GM12878 (cell line): ENCODE measurements around the gene GPATCH3. TPM values are rescaled to one million over a fixed set of nuclear protein-coding genes. Genes with fewer than 3 reads are reported as not detected.

Experiments
- BMI1 ChIP-seq: fragments of 450-650 bp; IDR thresholded peaks from 2 replicates; pipeline ENCODE4 v1.6.1; 2016; ENCODE audit warnings: mild to moderate bottlenecking, moderate library complexity, borderline replicate concordance
- CREB1 ChIP-seq: IDR thresholded peaks from 2 replicates; pipeline ENCODE4 v1.6.1; 2012; ENCODE audit warnings: low read depth, mild to moderate bottlenecking, inconsistent platforms
- JUNB ChIP-seq: IDR thresholded peaks from 2 replicates; pipeline ENCODE4 v1.6.1; 2016; ENCODE audit warnings: antibody characterized with exemption, mild to moderate bottlenecking
- JUND ChIP-seq: IDR thresholded peaks from 2 replicates; pipeline ENCODE4 v1.6.1; 2012; ENCODE audit warnings: low read depth, mild to moderate bottlenecking, low read length, improper control_type of control experiment, moderate library complexity
- NRF1 ChIP-seq: conservative IDR thresholded peaks from 2 replicates; pipeline ENCODE4 v1.6.1; 2011; ENCODE audit warnings: mild to moderate bottlenecking, low read depth, low read length, improper control_type of control experiment
- POLR2A ChIP-seq: IDR thresholded peaks from 2 replicates; pipeline ENCODE4 v1.6.1; 2011; ENCODE audit warnings: low read depth, mild to moderate bottlenecking, low read length
- RCOR1 ChIP-seq: conservative IDR thresholded peaks from 2 replicates; pipeline ENCODE4 v1.6.1; 2012; ENCODE audit warnings: low read depth, low read length, improper control_type of control experiment
- SP1 ChIP-seq: IDR thresholded peaks from one replicate; pipeline ENCODE4 v1.6.1; 2011; ENCODE audit warnings: low read depth, low read length
- SRF ChIP-seq, 2 experiments: IDR thresholded peaks; 2 replicates each; pipeline ENCODE4 v1.6.1; 2011; ENCODE audit warnings: low read depth in 2 of 2, low read length in 2 of 2, mild to moderate bottlenecking in 1 of 2, moderate library complexity in 1 of 2
- ZBED1 ChIP-seq: IDR thresholded peaks from 2 replicates; pipeline ENCODE4 v1.6.1; 2016; ENCODE audit warnings: borderline replicate concordance
- ZBTB4 ChIP-seq: fragments of 450-650 bp; formaldehyde crosslinking; IDR thresholded peaks from 2 replicates; pipeline ENCODE4 v1.4.0; 2022; ENCODE audit warnings: mild to moderate bottlenecking, moderate library complexity
- ZNF24 ChIP-seq: fragments of 450-650 bp; IDR thresholded peaks from 2 replicates; pipeline ENCODE4 v1.6.1; 2017; ENCODE audit warnings: antibody characterized with exemption, mild to moderate bottlenecking
- ZNF592 ChIP-seq: fragments of 450-650 bp; IDR thresholded peaks from 2 replicates; pipeline ENCODE4 v1.6.1; 2017; ENCODE audit warnings: mild to moderate bottlenecking, moderate library complexity
- ZNF622 ChIP-seq: fragments of 450-650 bp; IDR thresholded peaks from 2 replicates; pipeline ENCODE4 v1.6.1; 2017; ENCODE audit warnings: mild to moderate bottlenecking, inconsistent platforms
- polyA plus RNA-seq, 11 experiments: library from polyadenylated mRNA; depleted of rRNA in 4 of 11; unstranded in 6 of 11; stranded (reverse) in 5 of 11; fragments of >200 nt; fragmentation: Nextera tagmentation in 4 of 11; fragmentation: Illumina TruSeq in 1 of 11; extraction: Ambion mirVana in 4 of 11; extraction: Trizol in 1 of 11; gene quantifications; 1 replicate in 1 of 11; 2 replicates in 10 of 11; pipeline versions ENCODE4 v1.2.1 to v1.2.3, GENCODE V29; 2011 to 2016; ENCODE audit warnings: inconsistent platforms in 2 of 11, missing spikeins in 2 of 11, low read depth in 1 of 11
- total RNA-seq, 4 experiments: library from RNA; depleted of rRNA in 3 of 4; stranded (reverse); fragments of >200 nt in 3 of 4; fragmentation: Illumina TruSeq in 1 of 4; extraction: Trizol in 1 of 4; gene quantifications; 2 replicates each; pipeline versions ENCODE4 v1.2.1 to v1.2.3, GENCODE V29; 2013 to 2021
- TF ChIP-seq, protein P1 (sequence below): fragments of 450-650 bp; IDR thresholded peaks from 2 replicates; pipeline ENCODE4 v1.6.1; 2017; ENCODE audit warnings: antibody characterized with exemption, mild to moderate bottlenecking, moderate library complexity
- TF ChIP-seq, protein P2 (sequence below): IDR thresholded peaks from 2 replicates; pipeline ENCODE4 v1.6.1; 2011; ENCODE audit warnings: mild to moderate bottlenecking, low read depth, low read length, moderate library complexity; ENCODE audit not compliant: insufficient replicate concordance
- TF ChIP-seq, protein P3 (sequence below): fragments of 450-650 bp; IDR thresholded peaks from 2 replicates; pipeline ENCODE4 v1.6.1; 2014; ENCODE audit warnings: mild to moderate bottlenecking

The GPATCH3 gene
- total and polyA plus RNA-seq, 10 of the 15 experiments (the other 5 are each of a cell fraction or from before 2014, with no cell fraction given): 0.56 to 13.4 (median 8.7) TPM

DNA sequence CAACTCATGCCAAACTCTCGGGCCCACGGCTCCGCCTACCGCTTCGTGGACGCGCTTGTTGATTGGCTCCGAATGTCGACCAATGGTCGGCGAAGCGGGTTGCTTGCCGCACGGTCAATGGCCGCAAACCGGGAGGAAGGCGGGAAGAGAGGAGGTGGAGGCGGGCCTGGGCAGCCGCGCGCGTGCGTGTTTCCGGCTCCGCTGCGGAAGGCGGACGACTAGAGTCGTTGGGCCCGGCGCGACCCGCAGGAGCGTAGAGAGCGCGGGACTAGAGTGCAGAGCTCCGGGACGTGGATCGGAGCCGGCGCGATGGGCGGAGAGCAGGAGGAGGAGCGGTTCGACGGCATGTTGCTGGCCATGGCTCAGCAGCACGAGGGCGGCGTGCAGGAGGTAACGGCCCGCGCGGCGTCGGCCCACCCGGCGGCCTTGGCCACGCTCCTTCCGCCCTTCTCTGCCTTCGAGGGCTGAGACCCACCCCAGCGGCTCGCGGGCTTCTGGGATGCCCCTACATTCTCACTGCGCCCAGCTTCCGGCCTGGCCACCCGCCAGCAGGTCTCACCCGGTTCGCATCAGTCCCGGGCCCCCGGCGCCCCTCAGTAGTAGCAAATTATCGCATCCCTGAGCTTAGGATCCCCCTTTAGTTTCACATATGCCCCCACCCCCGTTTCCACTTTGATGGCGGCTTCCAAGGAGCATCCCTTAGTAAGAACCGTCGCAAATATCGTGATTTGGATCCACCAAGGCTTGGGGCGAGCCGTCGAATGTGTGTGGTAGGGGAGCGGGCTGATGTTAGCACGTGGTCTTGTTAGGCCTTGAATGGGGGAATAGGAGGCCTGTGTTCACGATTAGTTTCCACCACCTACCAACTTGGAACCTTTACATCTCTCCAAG is 21.5 kb upstream of the GPATCH3 start, which contains the start of gene NUDC (continued):
- TF ChIP-seq ZNF592 (no peak), RCOR1 (no peak), NRF1 (peak; percentile 33; the same call in 1 of the 2 replicates), SRF (IDR thresholded peaks at IDR 0.05; ENCODE audit: low read depth in 2 of 2, low read length in 2 of 2) (no peak), ZNF24 (no peak), JUNB (no peak), ZBED1 (no peak), ZNF622 (no peak), BMI1 (no peak), SP1 (peak; percentile 92), ZBTB4 (CRISPR knock-in tag) (no peak), POLR2A (peak; percentile 98), JUND (no peak), CREB1 (peak; percentile 90)
- TF ChIP-seq, protein P1, sequence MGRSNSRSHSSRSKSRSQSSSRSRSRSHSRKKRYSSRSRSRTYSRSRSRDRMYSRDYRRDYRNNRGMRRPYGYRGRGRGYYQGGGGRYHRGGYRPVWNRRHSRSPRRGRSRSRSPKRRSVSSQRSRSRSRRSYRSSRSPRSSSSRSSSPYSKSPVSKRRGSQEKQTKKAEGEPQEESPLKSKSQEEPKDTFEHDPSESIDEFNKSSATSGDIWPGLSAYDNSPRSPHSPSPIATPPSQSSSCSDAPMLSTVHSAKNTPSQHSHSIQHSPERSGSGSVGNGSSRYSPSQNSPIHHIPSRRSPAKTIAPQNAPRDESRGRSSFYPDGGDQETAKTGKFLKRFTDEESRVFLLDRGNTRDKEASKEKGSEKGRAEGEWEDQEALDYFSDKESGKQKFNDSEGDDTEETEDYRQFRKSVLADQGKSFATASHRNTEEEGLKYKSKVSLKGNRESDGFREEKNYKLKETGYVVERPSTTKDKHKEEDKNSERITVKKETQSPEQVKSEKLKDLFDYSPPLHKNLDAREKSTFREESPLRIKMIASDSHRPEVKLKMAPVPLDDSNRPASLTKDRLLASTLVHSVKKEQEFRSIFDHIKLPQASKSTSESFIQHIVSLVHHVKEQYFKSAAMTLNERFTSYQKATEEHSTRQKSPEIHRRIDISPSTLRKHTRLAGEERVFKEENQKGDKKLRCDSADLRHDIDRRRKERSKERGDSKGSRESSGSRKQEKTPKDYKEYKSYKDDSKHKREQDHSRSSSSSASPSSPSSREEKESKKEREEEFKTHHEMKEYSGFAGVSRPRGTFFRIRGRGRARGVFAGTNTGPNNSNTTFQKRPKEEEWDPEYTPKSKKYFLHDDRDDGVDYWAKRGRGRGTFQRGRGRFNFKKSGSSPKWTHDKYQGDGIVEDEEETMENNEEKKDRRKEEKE: no peak
- TF ChIP-seq, protein P2, sequence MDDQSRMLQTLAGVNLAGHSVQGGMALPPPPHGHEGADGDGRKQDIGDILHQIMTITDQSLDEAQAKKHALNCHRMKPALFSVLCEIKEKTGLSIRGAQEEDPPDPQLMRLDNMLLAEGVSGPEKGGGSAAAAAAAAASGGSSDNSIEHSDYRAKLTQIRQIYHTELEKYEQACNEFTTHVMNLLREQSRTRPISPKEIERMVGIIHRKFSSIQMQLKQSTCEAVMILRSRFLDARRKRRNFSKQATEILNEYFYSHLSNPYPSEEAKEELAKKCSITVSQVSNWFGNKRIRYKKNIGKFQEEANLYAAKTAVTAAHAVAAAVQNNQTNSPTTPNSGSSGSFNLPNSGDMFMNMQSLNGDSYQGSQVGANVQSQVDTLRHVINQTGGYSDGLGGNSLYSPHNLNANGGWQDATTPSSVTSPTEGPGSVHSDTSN: peak; percentile 91
- TF ChIP-seq, protein P3, sequence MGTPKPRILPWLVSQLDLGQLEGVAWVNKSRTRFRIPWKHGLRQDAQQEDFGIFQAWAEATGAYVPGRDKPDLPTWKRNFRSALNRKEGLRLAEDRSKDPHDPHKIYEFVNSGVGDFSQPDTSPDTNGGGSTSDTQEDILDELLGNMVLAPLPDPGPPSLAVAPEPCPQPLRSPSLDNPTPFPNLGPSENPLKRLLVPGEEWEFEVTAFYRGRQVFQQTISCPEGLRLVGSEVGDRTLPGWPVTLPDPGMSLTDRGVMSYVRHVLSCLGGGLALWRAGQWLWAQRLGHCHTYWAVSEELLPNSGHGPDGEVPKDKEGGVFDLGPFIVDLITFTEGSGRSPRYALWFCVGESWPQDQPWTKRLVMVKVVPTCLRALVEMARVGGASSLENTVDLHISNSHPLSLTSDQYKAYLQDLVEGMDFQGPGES: peak; percentile 77
